NCI-H2171 treated with DMSO at 0.1 percent for 48 hours (cell line): ENCODE measurements around the gene PCDHA6.
"Not testable (repeated sequence)": the region's sequence is repeated elsewhere in the genome, so short reads cannot be mapped to it uniquely, and the experiment has no call there.

Experiments
- DNase-seq: peaks from one replicate; lab custom pipeline; 2025; lab: John Stamatoyannopoulos, UW

Gene PCDHA6

DNA sequence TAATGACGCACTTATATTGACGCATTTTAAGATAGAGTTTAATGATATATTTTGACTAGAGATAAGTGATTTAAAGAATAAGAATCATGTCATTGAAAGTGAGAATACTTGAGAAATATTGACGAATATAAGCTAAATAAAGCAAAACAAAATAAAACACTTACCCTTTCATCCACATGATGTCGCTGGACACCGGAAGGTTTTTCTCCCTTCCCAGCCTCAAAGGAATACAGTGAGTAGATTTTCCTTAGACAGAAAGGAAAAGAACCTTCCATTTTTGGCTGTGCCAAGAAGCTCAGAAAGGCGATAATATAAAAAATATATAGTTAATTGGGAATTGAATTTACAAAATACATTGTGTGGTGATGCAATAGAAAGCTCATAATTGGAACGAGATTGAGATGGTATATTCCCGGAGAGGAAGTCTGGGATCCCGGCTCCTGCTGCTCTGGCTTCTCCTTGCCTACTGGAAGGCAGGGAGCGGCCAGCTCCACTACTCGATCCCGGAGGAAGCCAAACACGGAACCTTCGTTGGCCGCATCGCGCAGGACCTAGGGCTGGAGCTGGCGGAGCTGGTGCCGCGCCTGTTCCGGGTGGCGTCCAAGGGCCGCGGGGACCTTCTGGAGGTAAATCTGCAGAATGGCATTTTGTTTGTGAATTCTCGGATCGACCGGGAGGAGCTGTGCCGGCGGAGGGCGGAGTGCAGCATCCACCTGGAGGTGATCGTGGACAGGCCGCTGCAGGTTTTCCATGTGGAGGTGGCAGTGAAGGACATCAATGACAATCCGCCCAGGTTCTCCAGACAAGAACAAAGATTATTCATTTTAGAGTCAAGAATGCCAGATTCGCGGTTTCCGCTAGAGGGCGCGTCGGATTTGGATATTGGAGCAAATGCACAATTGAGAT, 6.1 kb upstream of the PCDHA6 start, which contains the start of gene PCDHA5:
Gene PCDHA5 (plus strand): TSS at position 239 of the 906 bp plus-strand sequence.
- no peak for DNase-seq

DNA sequence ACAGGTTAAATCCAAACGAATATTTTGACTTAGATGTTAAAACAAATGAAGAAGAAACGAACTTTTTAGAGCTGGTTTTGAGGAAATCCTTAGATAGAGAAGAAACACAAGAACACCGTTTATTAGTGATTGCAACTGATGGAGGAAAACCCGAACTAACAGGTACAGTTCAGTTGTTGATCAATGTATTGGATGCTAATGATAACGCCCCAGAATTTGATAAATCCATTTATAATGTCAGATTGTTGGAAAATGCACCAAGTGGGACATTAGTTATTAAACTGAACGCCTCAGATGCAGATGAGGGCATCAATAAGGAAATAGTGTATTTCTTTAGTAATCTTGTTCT, 5.5 kb upstream of the PCDHA6 start:
- no peak for DNase-seq

DNA sequence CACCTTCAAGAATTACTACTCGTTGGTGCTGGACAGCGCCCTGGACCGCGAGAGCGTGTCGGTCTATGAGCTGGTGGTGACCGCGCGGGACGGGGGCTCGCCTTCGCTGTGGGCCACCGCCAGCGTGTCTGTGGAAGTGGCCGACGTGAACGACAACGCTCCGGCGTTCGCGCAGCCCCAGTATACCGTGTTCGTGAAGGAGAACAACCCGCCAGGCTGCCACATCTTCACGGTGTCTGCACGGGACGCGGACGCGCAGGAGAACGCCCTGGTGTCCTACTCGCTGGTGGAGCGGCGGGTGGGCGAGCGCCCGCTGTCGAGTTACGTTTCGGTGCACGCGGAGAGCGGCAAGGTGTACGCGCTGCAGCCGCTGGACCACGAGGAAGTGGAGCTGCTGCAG, 4.8 kb upstream of the PCDHA6 start:
- DNase-seq, result not testable (repeated sequence)

DNA sequence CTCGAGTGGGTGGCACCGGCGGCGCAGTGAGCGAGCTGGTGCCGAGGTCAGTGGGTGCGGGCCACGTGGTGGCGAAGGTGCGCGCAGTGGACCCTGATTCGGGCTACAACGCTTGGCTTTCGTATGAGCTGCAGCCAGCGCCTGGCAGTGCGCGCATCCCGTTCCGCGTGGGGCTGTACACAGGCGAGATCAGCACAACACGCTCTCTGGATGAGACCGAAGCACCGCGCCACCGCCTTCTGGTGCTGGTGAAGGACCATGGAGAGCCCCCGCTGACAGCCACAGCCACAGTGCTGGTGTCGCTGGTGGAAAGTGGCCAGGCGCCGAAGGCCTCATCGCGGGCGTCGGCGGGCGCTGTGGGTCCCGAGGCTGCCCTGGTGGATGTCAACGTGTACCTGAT, 4.3 kb upstream of the PCDHA6 start:
- DNase-seq, result no peak

DNA sequence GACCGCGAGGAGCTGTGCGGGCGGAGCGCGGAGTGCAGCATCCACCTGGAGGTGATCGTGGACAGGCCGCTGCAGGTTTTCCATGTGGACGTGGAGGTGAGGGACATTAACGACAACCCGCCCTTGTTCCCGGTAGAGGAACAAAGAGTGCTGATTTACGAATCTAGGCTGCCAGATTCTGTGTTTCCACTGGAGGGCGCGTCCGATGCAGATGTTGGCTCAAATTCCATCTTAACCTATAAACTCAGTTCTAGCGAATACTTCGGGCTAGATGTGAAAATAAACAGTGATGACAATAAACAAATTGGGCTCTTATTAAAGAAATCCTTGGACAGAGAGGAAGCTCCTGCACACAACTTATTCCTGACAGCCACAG, 590 bp downstream of the PCDHA6 start:
- DNase-seq, result peak; percentile 73

DNA sequence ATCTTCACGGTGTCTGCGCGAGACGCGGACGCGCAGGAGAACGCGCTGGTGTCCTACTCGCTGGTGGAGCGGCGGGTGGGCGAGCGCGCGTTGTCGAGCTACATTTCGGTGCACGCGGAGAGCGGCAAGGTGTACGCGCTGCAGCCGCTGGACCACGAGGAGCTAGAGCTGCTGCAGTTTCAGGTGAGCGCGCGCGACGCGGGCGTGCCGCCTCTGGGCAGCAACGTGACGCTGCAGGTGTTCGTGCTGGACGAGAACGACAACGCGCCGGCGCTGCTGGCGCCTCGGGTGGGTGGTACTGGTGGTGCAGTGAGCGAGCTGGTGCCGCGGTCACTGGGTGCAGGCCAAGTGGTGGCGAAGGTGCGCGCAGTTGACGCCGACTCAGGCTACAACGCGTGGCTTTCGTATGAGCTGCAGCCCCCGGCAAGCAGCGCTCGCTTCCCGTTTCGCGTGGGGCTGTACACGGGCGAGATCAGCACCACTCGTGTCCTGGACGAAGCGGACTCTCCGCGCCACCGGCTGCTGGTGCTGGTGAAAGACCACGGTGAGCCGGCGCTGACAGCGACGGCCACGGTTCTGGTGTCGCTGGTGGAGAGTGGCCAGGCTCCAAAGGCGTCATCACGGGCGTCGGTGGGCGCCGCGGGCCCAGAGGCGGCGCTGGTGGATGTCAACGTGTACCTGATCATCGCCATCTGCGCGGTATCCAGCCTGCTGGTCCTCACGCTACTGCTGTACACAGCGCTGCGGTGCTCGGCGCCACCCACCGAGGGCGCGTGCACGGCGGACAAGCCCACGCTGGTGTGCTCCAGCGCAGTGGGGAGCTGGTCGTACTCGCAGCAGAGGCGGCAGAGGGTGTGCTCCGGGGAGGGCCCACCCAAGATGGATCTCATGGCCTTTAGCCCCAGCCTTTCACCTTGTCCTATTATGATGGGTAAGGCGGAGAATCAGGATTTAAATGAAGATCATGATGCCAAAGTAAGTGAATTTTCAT, 2.0 kb downstream of the PCDHA6 start:
- not testable (repeated sequence) for DNase-seq

DNA sequence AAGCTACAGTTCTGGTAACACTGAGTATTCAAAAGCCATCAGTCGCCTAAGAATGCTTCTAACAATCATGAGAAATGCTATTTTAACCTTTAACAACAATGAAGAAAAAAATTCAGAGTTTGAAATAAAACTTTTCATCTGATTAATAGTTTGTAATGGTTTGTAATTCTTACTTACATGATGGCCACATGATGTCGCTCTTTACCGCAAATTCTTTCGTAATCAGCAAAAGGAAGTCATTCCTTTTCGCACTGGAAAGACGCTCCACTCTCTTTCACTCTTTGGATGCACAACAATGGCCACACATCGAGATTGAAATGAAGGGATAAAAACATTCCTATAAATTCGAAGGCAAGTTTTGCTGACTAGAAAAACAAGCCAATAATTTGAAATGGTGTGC, 6.2 kb downstream of the PCDHA6 start, which contains the start of gene PCDHA7:
Gene PCDHA7 (plus strand): TSS at position 277 of the 400 bp plus-strand sequence. CDS start 115 bp downstream, at position 392.
- DNase-seq, result no peak

DNA sequence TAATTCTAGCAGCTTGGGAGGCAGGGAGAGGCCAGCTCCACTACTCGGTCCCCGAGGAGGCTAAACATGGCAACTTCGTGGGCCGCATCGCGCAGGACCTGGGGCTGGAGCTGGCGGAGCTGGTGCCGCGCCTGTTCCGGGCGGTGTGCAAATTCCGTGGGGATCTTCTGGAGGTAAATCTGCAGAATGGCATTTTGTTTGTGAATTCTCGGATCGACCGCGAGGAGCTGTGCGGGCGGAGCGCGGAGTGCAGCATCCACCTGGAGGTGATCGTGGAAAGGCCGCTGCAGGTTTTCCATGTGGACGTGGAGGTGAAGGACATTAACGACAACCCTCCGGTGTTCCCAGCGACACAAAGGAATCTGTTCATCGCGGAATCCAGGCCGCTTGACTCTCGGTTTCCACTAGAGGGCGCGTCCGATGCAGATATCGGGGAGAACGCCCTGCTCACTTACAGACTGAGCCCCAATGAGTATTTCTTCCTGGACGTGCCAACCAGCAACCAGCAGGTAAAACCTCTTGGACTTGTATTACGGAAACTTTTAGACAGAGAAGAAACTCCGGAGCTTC, 6.8 kb downstream of the PCDHA6 start:
- DNase-seq, result not testable (repeated sequence)

DNA sequence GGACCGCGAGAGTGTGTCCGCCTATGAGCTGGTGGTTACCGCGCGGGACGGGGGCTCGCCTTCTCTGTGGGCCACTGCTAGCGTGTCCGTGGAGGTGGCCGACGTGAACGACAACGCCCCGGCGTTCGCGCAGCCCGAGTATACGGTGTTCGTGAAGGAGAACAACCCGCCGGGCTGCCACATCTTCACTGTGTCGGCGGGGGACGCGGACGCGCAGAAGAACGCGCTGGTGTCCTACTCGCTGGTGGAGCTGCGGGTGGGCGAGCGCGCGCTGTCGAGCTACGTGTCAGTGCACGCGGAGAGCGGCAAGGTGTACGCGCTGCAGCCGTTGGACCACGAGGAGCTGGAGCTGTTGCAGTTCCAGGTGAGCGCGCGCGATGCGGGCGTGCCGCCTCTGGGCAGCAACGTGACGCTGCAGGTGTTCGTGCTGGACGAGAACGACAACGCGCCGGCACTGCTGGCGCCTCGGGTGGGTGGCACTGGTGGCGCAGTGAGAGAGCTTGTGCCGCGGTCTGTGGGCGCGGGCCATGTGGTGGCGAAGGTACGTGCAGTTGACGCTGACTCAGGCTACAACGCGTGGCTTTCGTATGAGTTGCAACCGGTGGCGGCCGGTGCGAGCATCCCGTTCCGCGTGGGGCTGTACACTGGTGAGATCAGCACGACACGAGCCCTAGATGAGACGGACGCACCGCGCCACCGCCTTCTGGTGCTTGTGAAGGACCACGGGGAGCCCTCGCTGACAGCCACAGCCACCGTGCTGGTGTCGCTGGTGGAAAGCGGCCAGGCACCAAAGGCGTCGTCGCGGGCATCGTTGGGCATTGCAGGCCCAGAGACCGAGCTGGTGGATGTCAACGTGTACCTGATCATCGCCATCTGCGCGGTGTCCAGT, 8.1 kb downstream of the PCDHA6 start:
- DNase-seq, result no peak

DNA sequence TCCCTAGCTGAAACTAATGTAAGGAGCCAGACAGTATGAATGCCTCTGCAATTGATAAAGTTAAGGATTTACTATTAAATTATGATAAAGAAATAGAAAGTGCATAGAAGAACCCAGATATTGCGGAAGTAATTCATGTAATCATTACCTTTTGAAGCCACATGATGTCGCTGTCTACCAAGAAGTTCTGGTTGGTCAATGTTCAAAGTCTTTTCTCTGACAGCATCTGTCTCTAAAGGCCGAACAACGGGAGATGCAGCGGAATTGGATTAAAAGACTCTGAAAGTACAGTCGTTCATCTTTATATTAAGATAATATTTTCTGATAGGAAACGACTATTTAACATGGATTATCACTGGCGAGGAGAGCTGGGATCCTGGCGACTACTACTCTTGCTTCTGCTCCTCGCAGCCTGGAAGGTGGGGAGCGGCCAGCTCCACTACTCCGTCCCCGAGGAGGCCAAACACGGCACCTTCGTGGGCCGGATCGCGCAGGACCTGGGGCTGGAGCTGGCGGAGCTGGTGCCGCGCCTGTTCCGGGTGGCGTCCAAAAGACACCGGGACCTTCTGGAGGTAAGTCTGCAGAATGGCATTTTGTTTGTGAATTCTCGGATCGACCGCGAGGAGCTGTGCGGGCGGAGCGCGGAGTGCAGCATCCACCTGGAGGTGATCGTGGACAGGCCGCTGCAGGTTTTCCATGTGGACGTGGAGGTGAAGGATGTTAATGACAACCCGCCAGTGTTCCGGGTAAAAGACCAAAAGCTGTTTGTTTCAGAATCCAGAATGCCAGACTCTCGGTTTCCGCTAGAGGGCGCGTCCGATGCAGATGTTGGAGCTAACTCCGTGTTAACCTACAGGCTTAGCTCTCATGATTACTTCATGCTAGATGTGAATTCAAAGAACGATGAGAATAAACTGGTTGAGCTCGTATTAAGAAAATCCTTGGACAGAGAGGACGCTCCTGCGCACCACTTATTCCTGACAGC, 13.5 kb downstream of the PCDHA6 start, which contains the start of gene PCDHA8:
Gene PCDHA8 (plus strand): TSS at position 210 of the 985 bp plus-strand sequence. CDS start 135 bp downstream, at position 345.
- peak; percentile 3 for DNase-seq

DNA sequence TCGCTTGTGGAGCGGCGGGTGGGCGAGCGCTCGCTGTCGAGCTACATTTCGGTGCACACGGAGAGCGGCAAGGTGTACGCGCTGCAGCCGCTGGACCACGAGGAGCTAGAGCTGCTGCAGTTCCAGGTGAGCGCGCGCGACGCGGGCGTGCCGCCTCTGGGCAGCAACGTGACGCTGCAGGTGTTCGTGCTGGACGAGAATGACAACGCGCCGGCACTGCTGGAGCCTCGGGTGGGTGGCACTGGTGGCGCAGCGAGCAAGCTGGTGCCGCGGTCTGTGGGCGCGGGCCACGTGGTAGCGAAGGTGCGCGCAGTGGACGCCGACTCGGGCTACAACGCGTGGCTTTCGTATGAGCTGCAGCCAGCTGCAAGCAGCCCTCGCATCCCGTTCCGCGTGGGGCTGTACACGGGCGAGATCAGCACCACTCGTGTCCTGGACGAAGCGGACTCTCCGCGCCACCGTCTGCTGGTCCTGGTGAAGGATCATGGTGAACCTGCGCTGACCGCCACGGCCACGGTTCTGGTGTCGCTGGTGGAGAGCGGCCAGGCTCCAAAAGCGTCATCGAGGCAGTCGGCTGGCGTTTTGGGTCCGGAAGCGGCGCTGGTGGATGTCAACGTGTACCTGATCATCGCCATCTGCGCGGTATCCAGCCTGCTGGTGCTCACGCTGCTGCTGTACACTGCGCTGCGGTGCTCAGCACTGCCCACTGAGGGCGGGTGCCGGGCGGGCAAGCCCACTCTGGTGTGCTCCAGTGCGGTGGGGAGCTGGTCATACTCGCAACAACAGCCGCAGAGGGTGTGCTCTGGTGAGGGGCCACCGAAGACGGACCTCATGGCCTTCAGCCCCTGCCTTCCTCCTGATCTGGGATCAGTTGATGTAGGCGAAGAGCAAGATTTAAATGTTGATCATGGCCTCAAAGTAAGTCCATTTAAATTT, 15.3 kb downstream of the PCDHA6 start:
- DNase-seq, result no peak

DNA sequence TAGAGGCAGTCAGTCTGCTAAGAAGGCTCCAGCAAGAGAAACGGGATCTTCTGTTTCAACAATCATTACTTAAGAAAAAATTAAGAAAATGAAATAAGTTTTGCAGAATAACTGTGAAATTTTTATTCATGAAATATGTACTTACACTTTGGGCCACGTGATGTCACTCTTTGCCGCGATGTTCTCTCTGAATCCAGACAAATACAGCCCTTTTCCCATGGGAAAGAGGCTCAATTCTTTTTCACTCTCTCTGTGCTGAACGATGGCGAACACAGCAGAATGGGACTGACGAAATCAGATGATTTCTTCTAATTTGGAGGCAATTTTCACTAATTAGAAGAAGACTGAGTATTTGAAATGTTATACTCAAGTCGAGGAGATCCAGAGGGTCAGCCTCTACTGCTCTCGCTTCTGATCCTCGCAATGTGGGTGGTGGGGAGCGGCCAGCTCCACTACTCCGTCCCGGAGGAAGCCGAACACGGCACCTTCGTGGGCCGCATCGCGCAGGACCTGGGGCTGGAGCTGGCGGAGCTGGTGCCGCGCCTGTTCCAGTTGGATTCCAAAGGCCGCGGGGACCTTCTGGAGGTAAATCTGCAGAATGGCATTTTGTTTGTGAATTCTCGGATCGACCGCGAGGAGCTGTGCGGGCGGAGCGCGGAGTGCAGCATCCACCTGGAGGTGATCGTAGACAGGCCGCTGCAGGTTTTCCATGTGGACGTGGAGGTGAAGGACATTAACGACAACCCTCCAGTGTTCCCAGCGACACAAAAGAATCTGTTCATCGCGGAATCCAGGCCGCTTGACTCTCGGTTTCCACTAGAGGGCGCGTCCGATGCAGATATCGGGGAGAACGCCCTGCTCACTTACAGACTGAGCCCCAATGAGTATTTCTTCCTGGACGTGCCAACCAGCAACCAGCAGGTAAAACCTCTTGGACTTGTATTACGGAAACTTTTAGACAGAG, 20.7 kb downstream of the PCDHA6 start, which contains the start of gene PCDHA9:
Gene PCDHA9 (plus strand): TSS at position 244 of the 964 bp plus-strand sequence. CDS start 114 bp downstream, at position 358.
- DNase-seq, result not testable (repeated sequence)

DNA sequence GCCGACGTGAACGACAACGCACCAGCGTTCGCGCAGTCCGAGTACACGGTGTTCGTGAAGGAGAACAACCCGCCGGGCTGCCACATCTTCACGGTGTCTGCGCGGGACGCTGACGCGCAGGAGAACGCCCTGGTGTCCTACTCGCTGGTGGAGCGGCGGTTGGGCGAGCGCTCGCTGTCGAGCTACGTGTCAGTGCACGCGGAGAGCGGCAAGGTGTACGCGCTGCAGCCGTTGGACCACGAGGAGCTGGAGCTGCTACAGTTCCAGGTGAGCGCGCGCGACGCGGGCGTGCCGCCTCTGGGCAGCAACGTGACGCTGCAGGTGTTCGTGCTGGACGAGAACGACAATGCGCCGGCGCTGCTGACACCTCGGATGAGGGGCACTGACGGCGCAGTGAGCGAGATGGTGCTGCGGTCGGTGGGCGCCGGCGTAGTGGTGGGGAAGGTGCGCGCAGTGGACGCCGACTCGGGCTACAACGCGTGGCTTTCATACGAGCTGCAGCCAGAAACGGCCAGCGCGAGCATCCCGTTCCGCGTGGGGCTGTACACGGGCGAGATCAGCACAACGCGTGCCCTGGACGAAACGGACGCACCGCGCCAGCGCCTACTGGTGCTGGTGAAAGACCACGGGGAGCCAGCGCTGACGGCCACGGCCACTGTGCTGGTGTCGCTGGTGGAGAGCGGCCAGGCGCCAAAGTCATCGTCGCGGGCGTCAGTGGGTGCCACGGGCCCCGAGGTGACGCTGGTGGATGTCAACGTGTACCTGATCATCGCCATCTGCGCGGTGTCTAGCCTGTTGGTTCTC, 22.3 kb downstream of the PCDHA6 start:
- not testable (repeated sequence) for DNase-seq

DNA sequence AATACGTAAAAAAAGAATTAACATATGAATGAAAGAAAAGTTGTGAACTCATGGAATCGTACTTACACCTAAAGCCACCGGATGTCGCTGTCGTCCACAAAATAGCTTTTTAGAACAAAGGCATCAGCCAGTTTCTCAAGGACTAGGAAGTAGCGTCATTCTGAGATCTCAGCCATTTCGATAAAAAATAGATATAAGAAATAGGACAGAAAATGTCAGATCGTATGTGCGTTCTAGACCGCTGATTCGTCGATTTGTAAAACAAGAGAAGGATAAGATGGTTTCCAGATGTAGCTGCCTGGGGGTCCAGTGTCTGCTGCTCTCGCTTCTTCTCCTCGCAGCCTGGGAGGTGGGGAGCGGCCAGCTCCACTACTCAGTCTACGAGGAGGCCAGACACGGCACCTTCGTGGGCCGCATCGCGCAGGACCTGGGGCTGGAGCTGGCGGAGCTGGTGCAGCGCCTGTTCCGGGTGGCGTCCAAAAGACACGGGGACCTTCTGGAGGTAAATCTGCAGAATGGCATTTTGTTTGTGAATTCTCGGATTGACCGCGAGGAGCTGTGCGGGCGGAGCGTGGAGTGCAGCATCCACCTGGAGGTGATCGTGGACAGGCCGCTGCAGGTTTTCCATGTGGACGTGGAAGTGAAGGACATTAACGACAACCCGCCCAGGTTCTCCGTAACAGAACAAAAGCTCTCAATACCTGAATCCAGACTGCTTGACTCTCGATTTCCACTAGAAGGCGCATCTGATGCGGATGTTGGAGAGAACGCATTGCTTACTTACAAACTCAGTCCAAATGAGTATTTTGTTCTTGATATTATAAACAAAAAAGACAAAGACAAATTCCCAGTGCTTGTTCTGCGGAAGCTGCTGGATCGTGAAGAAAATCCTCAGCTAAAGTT, 28.3 kb downstream of the PCDHA6 start, which contains the start of gene PCDHA10:
Gene PCDHA10 (plus strand): TSS at position 126 of the 903 bp plus-strand sequence. CDS start 152 bp downstream, at position 278.
- no peak for DNase-seq
